DND-41 (cell line): ENCODE data around the gene NYAP2.

ENCODE experiments used
- CTCF ChIP-seq: IDR thresholded peaks from 2 replicates; pipeline ENCODE4 v1.5.1; 2012; ENCODE audit warnings: borderline replicate concordance, low read length, moderate library complexity, mild to moderate bottlenecking; ENCODE audit not compliant: poor library complexity, severe bottlenecking; ENCODE audit errors: extremely low read depth
- EZH2 ChIP-seq: IDR thresholded peaks from 3 replicates; pipeline ENCODE4 v1.6.1; 2012; ENCODE audit warnings: borderline replicate concordance, low read depth, mild to moderate bottlenecking, moderate library complexity, low read length, inconsistent platforms; ENCODE audit not compliant: severe bottlenecking

- TF ChIP-seq CTCF (no peak), EZH2 (no peak)
Measured at GRCh38 chr2:225616848-225617247, 217.3 kb downstream of the NYAP2 start.
